SIG-M5 treated with dmso at 0.1 percent for 504 hours (cell line): ENCODE data around the gene CCDC81.
"Not testable (repeated sequence)": the region's sequence is repeated elsewhere in the genome, so short reads cannot be mapped to it uniquely, and the experiment has no call there.

Experiments used
- DNase-seq: peaks from one replicate; lab custom pipeline; 2025; ENCODE audit not compliant: unreplicated experiment; lab: John Stamatoyannopoulos, UW

The CCDC81 gene

DNA sequence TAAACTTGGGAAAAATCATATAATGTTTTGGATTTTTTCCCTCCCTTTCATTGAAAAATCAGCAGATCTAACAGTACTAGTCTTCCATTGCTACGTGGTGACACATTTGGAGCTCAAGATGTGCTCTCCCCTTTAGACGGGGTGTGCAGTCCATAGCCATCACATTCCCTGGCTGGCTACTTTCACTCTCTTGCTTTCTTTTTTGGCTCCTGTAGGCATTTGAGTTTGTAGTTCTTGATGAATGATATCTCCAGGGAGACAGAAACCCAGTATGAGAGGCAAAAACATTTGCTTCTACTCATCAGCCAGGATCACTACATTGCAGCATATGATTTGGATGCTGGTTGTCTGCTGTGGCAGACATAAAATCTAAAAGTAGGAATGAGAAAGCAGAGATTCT, 12.1 kb downstream of the CCDC81 start:
- no peak for DNase-seq

DNA sequence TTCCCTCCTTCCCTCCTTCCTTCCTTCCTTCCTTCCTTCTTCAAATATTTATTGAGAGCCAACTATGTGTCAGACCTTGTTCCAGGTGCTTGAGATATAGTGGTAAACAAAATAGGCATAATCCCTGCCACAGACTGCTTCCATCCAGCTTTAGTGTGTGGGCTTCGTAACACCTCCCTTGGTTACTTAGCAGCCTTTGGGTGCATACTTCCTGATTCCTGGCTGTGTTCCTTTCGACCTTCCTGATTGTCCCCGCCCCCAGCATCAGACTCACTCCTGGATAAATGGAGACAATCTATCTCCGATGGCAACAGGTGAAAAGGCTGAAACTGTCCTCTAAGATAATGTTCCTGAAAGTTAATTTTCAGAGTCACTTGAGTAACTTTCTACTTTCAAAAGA, 13.5 kb downstream of the CCDC81 start:
- no peak for DNase-seq

DNA sequence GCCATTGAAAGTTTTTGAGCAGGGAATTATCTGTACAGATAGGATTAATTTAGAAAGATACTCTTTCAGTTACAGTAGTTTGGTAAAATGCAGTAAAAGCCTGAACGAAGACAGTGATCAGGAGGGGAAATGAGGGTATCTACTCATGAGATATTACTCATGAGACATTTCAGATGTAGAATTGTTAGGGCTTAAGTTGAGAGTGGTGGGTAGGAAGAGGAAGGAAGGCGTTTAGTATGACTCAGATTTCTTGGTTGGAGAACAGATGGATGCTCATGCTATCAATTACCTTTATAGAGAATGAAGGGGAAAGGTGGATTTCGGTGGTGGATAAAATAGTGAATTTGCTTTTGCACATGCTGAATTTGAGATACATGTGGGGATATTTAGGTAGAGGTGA, 15.8 kb downstream of the CCDC81 start:
- DNase-seq: no peak

DNA sequence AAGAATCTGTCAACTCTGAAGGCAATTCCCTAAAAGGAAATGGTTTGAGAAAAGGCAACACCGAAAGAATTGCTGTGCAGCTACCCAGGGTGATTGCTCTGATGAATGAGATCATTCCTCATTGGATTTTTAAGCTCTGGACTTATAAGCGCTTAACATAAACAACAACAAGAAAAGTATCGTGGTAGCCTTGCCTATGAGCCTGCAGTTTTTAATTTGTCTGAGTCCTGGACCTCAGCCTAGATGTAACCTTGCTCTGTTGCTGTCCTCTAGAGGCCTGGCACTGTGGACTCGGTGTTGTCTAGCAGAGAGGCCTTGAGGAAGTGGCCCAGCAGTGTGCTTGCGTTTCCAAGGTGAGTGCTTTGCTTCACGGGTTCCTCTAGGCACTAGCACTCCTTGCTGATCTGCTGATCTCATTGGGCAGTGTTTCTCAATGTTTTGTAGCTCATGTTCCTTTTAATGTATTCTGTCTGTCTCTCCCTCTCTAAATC, 20.4 kb downstream of the CCDC81 start:
- DNase-seq: no peak

DNA sequence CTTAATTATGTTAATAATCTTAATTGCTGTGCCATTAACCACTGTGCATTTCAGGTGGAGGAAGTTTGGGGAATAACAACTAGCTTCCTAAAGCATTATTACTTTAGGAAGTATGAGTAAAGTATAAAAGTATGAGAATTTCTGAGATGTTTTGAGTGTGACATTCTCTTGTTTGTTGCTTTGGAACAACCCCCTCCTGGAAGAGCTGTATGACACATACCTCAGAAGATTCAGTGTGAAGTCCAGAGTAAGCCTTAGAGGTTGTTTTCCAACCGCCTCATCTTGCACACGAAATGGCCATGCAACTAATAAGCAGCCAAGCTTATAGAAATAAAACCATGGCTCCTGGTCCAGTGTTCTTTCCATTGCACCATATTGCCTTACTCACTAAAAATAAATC, 21.7 kb downstream of the CCDC81 start:
- DNase-seq: no peak

DNA sequence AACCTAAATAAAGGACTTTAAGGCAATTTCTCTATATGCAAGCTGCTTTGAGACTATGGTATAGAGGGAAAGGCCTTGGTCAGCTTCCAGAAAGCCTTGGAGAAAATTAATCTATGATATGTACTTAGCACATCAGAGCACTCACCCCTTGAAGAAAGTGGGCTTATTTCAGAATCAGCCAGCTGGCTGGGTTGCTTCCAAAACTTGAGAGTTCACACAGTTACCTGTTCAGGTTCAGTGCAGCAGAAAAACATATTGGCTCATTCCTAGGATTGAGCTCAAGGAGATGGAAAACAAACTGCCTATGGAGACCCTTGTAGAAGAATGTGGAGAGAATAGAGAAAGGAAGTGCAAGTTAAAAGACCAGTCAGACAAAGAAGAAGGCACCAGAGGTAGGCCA, 22.7 kb downstream of the CCDC81 start:
- DNase-seq: no peak

DNA sequence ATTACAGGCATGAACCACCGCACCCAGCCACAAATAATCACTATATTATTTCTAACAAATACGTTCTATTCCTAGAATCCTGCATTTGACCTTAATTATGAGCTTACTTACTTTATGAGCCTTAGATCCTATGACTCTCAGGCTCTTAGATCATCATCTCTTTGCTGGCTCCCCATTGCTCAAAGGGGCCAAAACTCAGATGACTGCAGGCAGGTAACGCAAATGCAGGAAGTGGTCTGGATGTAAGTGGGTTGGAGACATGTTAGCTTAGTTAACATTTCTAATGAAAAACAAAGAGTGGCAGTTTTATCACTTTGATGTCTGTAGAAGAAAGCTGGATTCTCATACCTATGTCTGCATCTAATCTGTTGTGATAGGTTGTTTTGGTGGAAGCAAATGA, 23.4 kb downstream of the CCDC81 start:
- no peak for DNase-seq

DNA sequence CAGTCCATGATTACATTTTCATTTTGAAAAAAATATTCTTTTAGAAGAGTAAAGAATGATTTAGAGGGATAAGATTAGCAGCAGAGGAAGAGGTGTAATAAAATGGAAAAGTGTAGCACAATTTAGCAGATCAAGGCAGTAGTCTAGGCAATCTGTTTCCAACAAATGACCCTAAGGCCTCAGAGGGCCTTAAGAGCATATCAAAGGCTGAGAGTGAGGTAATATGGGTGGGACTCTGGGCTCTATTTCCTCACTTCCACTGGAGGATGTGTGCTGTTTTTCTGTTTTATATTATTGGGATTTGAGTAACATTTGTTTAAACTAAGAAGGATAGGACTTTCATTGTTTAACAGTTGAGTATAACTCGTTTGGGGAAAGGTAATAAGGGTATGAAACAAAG, 28.8 kb downstream of the CCDC81 start:
- DNase-seq: no peak

DNA sequence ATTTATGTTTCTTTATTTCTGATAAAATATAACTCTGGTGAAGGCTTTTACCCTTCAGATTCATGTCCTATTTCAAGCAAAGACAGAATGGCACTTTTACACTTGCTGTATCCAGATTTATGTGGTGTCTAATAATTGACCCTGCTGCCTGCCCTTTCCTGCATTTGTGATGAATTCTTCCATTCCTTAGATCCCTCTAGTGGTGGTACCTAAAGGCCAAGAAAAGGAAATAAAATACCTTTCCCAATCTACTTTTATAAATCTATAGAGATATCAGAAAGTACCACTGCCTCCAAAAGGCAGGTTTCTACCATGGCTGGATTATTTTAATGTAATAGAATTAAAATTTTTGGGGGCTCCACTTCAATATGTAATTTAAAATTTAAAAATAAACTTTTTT, 34.2 kb downstream of the CCDC81 start:
- DNase-seq: no peak

DNA sequence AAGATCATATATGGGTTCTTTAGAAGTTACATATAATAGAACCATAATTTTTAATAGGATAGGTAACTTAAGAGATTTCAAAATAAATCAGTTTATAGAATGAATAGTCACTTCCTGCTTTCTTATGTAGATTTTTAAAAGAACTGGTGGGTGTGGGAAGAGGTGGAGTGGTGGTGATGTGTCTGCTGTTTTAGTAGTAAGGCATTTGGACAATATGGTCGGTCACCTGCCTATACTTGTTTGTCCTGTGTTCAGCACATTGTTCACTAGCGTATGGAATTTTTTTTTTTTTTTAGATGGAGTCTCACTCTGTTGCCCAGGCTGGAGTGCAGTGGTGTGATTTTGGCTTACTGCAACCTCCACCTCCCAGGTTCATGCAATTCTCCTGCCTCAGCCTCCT, 39.3 kb downstream of the CCDC81 start:
- no peak for DNase-seq

DNA sequence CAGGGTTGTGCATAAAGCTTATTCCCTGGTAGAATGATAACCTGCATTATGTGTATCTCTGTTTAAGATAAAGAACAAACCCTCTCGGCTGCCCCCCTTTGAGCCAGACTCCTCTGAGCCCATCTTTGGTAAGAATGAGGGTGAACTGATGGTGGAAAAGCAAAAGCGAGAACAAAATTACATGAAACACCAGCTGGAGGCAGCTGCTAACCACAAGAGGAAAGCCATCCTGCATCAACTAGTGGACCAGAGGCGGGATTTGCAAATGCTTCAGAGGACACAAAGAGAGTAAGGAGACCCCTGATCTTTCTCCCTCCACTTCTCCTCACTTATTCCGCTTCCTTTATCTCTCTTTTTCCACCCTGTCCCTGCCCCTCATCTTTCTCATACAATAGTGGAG, 40.3 kb downstream of the CCDC81 start:
- DNase-seq: no peak

DNA sequence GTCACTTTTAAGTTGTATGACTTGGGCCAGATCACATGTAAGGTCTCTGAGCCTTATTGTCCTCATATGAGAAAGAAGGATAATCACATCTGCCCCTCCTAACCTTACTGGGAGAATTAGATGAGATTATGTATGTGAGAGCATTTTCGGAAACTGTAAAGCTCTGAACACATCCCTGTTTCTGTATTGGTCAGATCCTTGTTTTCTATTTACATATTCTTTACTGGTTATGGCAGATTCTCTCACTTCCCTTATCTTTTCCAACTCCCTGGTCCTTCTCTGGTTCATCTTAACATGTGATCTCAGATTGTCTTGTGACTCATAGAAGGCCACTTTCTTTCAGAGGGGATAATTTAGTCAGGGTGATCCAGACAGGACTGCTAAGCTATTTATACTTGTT, 41.8 kb downstream of the CCDC81 start:
- DNase-seq: peak; percentile 67

DNA sequence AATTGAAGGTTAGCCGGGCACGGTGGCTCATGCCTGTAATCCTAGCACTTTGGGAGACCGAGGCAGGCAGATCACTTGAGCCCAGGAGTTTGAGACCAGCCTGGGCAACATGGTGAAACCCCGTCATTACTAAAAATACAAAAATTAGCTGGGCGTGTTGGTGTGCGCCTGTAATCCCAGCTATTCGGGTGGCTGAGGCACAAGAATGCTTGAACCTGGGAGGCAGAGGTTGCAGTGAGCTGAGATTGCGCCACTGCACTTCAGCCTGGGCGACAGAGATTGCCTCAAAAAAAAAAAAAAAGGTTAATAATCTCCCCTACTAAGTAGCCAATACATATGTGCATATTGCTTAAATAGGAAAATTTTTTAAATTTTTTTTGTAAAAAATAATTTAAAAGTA, 42.3 kb downstream of the CCDC81 start:
- DNase-seq: not testable (repeated sequence)

DNA sequence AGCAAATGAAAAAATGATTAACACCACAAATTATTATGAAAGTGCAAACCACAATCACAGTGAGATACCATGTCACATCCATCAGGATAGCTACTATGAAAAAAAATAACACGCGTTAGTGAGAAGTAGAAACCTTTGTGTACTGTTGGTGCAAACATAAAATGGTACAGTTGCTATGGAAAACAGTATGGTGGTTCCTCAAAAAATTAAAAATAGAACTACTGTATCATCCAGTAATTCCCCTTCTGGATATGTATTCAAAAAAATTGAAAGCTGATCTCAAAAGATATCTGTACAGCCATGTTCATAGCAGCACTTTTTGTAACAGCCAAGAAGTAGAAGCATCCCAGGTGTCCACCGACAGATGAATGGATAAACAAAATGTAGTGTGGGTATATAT, 43.4 kb downstream of the CCDC81 start:
- no peak for DNase-seq

DNA sequence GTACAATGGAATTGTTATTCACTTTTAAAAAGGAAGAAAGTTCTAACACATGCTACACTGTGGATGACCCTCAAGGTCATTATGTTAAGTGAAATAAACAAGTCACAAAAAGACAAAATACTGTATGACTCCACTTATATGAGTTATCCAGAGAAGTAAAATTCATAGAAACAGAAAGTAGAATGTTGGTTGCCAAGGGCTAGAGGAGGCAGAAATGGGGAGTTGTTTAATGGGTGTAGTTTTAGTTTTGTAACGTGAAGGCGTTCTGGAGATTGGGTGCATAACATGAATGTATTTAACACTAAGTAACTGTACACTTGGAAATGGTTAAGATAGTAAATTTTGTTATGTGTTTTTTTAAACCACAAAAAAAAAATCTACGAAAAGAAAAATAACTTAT, 43.8 kb downstream of the CCDC81 start:
- DNase-seq: no peak

DNA sequence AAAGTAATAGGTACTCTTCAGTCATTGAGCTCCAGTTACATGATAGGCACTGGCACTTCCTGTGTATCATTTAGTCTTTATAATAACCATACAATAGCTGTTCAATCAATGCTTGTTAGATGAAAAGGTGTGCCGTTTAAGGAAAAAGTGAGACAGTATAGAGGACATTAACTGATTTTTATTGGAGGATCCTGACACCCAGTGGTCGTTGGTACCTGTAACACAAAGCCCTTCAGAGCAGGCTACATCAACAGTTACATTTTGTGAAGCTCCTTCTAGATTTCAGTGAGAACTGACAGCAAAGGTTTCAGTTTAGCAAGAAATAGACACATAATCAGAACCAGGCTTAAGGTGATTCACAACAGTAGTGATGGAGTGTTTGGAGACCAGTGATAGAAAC, 44.2 kb downstream of the CCDC81 start:
- no peak for DNase-seq

DNA sequence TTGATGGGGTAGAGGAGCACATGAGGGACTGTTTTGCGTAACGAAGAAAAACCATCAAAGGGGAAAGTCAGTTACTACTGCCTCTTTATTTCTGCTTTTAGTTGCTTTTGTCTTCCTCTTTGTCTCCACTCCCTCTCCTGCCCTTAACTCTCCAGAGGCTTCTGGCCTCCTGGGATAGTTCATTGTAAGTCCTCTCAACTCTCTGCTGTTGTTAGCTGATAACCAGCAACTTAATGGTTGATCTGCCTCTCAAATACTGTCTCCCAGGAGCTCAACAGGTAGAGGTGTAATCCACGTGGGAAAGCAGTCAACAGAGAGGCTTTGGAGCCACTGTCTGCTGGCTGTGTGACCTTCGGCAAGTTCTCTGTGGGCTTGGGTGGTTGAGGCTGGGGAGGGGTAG, 47.3 kb downstream of the CCDC81 start:
- peak; percentile 38 for DNase-seq

DNA sequence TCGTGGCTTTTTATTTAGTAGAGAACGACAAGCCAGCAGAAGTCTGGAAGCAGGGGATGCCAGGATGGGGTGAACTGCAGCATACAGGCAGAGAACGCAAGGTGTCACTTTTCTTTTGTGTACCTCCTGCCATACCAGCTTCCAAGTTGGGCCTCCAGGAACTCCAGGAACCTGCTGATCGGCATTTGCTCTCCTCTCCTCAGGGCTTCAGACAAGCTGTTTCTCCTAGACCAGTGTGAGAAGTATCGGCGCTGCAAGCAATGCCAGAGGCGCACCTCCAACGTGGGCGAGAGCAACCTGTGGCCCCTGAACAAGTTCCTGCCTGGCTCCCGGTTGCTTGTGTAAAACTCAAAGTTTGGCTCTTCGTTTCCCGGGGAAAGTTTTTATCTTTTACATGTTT, 47.7 kb downstream of the CCDC81 start:
- no peak for DNase-seq

DNA sequence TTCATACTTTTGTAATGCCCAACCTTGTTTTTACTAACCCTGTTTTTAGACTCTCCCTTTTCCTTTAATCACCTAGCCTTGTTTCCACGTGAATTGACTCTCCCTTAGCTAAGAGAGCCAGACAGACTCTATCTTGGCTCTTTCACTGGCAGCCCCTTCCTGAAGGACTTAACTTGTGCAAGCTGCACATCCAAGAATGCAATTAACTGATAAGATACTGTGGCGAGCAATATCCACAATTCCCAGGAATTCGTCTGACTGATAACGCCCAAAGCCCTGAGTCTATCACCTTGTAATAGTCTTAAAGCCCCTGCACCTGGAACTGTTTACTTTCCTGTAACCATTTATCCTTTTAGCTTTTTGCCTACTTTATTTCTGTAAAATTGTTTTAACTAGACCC, 48.8 kb downstream of the CCDC81 start:
- DNase-seq: not testable (repeated sequence)

DNA sequence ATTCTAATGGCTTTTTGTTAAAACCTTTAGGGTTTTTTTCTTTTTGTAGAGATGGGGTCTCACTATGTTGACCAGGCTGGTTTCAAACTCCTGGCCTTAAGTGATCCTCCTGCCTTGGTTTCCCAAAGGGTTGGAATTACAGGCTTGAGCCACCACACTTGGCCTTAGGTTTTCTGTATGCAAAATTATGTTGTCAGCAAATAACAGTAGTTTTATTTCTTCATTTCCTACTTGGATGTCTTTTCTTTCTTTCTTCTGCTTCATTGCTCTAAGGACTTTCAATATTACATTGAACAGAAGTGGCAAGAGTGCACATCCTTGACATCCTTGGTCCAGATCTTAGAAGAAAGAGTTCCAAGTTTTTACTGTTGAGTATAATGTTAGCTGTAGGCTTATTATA, 52.8 kb downstream of the CCDC81 start:
- DNase-seq: no peak

DNA sequence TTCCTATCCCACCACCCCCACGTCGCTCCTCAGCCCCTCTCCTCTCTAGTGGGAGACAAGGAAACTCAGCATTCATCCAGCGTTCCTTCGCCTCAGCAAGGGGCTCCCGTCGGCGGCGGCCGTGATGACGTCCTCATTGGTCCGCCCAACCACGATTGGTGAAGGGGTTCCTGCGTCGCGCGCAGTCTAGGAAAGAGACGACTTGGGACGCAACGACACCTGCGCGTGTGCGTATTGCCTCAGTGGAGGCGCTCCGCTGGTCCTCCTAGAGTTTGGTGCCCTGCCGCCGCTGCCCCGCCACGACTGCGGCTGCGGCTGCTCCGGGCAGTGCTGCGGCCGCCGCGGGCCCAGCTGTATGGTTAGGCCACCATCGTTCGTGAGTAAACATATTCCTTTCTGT, 56.6 kb downstream of the CCDC81 start:
- no peak for DNase-seq

DNA sequence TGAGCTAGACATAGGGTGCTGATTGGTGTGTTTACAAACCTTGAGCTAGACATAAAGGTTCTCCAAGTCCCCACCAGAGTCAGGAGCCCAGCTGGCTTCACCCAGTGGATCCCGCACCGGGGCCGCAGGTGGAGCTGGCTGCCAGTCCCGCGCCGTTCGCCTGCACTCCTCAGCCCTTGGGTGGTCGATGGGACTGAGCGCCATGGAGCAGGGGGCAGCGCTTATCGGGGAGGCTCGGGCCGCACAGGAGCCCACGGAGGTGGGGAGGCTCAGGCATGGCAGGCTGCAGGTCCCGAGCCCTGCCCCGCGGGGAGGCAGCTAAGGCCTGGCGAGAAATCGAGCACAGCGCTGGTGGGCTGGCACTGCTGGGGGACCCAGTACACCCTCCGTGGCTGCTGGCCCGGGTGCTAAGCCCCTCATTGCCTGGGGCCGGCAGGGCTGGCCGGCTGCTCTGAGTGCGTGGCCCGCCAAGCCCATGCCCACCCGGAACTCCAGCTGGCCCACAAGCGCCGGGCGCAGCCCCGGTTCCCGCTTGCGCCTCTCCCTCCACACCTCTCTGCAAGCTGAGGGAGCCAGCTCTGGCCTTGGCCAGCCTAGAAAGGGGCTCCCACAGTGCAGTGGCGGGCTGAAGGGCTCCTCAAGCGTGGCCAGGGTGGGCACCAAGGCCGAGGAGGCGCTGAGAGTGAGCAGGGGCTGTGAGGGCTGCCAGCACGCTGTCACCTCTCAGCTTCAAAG, 58.8 kb downstream of the CCDC81 start:
- DNase-seq: not testable (repeated sequence)

DNA sequence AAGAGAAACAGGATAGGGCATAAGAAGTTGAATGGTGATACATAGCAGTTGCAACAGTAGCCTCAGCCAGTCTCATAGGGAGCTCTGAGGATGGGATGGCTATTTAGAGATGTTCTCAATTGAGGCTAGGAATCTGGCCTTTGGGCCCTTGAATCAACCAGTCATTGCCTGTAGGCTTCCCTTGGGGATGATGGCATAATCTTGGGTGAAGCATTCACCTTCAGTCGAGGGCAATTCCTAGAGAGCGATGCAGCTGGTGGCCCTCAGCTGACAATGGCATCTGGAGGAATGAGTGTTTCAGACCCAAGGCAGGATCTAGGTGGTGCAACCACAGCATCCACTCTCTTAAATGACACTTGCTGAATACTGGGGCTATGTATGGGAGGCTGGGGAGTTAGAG, 61.0 kb downstream of the CCDC81 start:
- DNase-seq: no peak
